KG1 (cell line): Measurements from ENCODE around the gene EIF4G3.
"Not testable (repeated sequence)": the region's sequence is repeated elsewhere in the genome, so short reads cannot be mapped to it uniquely, and the experiment has no call there.

Experiments used
- DNase-seq: peaks from one replicate; lab custom pipeline; 2025; lab: John Stamatoyannopoulos, UW

EIF4G3 gene

GRCh38 chr1:20821466-20821865 is 355.2 kb downstream of the EIF4G3 start:
- DNase-seq: no peak

- no peak for DNase-seq
These were observed 356.9 kb downstream of the EIF4G3 start for GRCh38 chr1:20819818-20820217.

- DNase-seq: no peak
These were observed 362.2 kb downstream of the EIF4G3 start for GRCh38 chr1:20814534-20814871.

- no peak for DNase-seq
These were observed 364.8 kb downstream of the EIF4G3 start for GRCh38 chr1:20811916-20812315.

- DNase-seq: no peak
These were observed 383.5 kb downstream of the EIF4G3 start for GRCh38 chr1:20793236-20793635.

- DNase-seq: no peak
These were observed 384.5 kb downstream of the EIF4G3 start for GRCh38 chr1:20792196-20792595.

GRCh38 chr1:20790785-20791184 is 385.9 kb downstream of the EIF4G3 start:
- no peak for DNase-seq

GRCh38 chr1:20789598-20789997 is 387.1 kb downstream of the EIF4G3 start:
- not testable (repeated sequence) for DNase-seq

GRCh38 chr1:20787840-20788795 is 388.6 kb downstream of the EIF4G3 start:
- peak; percentile 45 for DNase-seq

- DNase-seq: peak; percentile 70
These were observed 389.5 kb downstream of the EIF4G3 start, which contains the start of gene HP1BP3 for GRCh38 chr1:20787029-20787839. HP1BP3 (minus strand) TSS chr1:20787307; CDS start chr1:20780440, 6,867 bp downstream.

GRCh38 chr1:20786253-20787028 is 390.3 kb downstream of the EIF4G3 start:
- DNase-seq: peak; percentile 96

- no peak for DNase-seq
These were observed 390.8 kb downstream of the EIF4G3 start for GRCh38 chr1:20785907-20786252.

- DNase-seq: no peak
These were observed 401.0 kb downstream of the EIF4G3 start for GRCh38 chr1:20775700-20776099.

GRCh38 chr1:20771780-20772179 is 404.9 kb downstream of the EIF4G3 start:
- no peak for DNase-seq

- DNase-seq: no peak
These were observed 406.2 kb downstream of the EIF4G3 start for GRCh38 chr1:20770314-20771087.

- DNase-seq: no peak
These were observed 409.4 kb downstream of the EIF4G3 start for GRCh38 chr1:20767271-20767670.

- no peak for DNase-seq
These were observed 413.3 kb downstream of the EIF4G3 start for GRCh38 chr1:20763417-20763816.

- no peak for DNase-seq
These were observed 416.4 kb downstream of the EIF4G3 start for GRCh38 chr1:20760322-20760721.
